IMR-90 (cell line): ENCODE data around the gene RHOC. TPM values are rescaled to one million over a fixed set of nuclear protein-coding genes. Genes with fewer than 3 reads are reported as not detected.

ENCODE experiments used
- ATAC-seq: fragments of 200-7000 bp; cut with Tn5 transposase; 2 replicates; pipeline ENCODE4 v1.9.1; 2020; ENCODE audit warnings: low read depth, mild to moderate bottlenecking, moderate library complexity
- BruUV-seq: library from RNA; stranded (reverse); fragments of 400-500 nt; replicated peaks from 2 replicates; lab custom pipeline; 2021; lab: Mats Ljungman, UMichigan
- CTCF ChIA-PET: fragments of 300-600 bp; formaldehyde crosslinking; extraction: SDS; loops from one replicate; lab custom pipeline; 2021; ENCODE audit warnings: antibody characterized with exemption; lab: Yijun Ruan, JAX
- POLR2A ChIA-PET: fragments of 300-600 bp; sonication (Branson Sonifier 250); formaldehyde crosslinking; loops from one replicate; lab custom pipeline; 2022; ENCODE audit warnings: antibody characterized with exemption; ENCODE audit not compliant: unreplicated experiment; lab: Charles Lee
- DNase-seq: peaks from one replicate; pipeline ENCODE4 v3.0.0; 2013
- H2AFZ ChIP-seq: replicated peaks from 2 replicates; pipeline ENCODE3; 2013; ENCODE audit warnings: low read length, mild to moderate bottlenecking; ENCODE audit not compliant: poor library complexity
- H2AK5ac ChIP-seq: 2 replicates; pipeline ENCODE4 v1.6.1; 2013; ENCODE audit warnings: low read depth, low read length, inconsistent platforms
- H2AK9ac ChIP-seq: replicated peaks from 2 replicates; pipeline ENCODE3; 2013; ENCODE audit warnings: mild to moderate bottlenecking, low read depth, low read length, moderate library complexity; ENCODE audit not compliant: poor library complexity
- H2BK120ac ChIP-seq: 2 replicates; pipeline ENCODE4 v1.6.1; 2013; ENCODE audit warnings: low read depth, low read length, inconsistent platforms
- H2BK15ac ChIP-seq: 3 replicates; pipeline ENCODE4 v1.6.1; 2013; ENCODE audit warnings: low read depth, low read length, inconsistent platforms
- H2BK20ac ChIP-seq: 2 replicates; pipeline ENCODE4 v1.6.1; 2013; ENCODE audit warnings: low read depth, mild to moderate bottlenecking, inconsistent platforms, low read length, moderate library complexity
- H2BK5ac ChIP-seq: 2 replicates; pipeline ENCODE4 v1.6.1; 2013; ENCODE audit warnings: mild to moderate bottlenecking, low read depth, low read length, inconsistent platforms; ENCODE audit not compliant: poor library complexity, severe bottlenecking
- H3K14ac ChIP-seq: replicated peaks from 2 replicates; pipeline ENCODE4 v1.6.1; 2013; ENCODE audit warnings: low read depth, low read length, inconsistent platforms
- H3K18ac ChIP-seq: 2 replicates; pipeline ENCODE4 v1.6.1; 2013; ENCODE audit warnings: low read depth, low read length, control low read depth
- H3K23ac ChIP-seq: 2 replicates; pipeline ENCODE4 v1.6.1; 2013; ENCODE audit warnings: low read depth, low read length, inconsistent platforms
- H3K27ac ChIP-seq: 2 replicates; pipeline ENCODE4 v1.5.1; 2013; ENCODE audit warnings: mild to moderate bottlenecking, control low read depth, low read length; ENCODE audit not compliant: insufficient read depth
- H3K27me3 ChIP-seq: 2 replicates; pipeline ENCODE4 v1.6.1; 2013; ENCODE audit warnings: low read length; ENCODE audit not compliant: control insufficient read depth, insufficient read depth
- H3K36me3 ChIP-seq: 2 replicates; pipeline ENCODE4 v1.6.1; 2013; ENCODE audit warnings: low read length, mixed read lengths; ENCODE audit not compliant: control insufficient read depth, insufficient read depth
- H3K4ac ChIP-seq: 2 replicates; pipeline ENCODE4 v1.6.1; 2013; ENCODE audit warnings: low read depth, low read length, inconsistent platforms
- H3K4me1 ChIP-seq: 2 replicates; pipeline ENCODE4 v1.6.1; 2013; ENCODE audit warnings: low read length, mixed read lengths; ENCODE audit not compliant: control insufficient read depth, insufficient read depth
- H3K4me2 ChIP-seq: 2 replicates; pipeline ENCODE4 v1.6.1; 2013; ENCODE audit warnings: low read depth, mild to moderate bottlenecking, control low read depth, low read length, moderate library complexity
- H3K4me3 ChIP-seq: 2 replicates; pipeline ENCODE4 v1.5.1; 2013; ENCODE audit warnings: low read depth, mild to moderate bottlenecking, control low read depth, low read length, moderate library complexity; ENCODE audit not compliant: insufficient read depth
- H3K56ac ChIP-seq: 2 replicates; pipeline ENCODE4 v1.6.1; 2013; ENCODE audit warnings: low read length, inconsistent platforms; ENCODE audit not compliant: insufficient read depth; ENCODE audit errors: extremely low read depth
- H3K79me1 ChIP-seq, 2 experiments: 2 replicates each; pipeline ENCODE4 v1.6.1; 2013; ENCODE audit warnings: low read length in 2 of 2, inconsistent platforms in 1 of 2, low read depth in 1 of 2
- H3K9ac ChIP-seq: 2 replicates; pipeline ENCODE4 v1.6.1; 2013; ENCODE audit warnings: low read depth, low read length, control low read depth
- H3K9me1 ChIP-seq: 2 replicates; pipeline ENCODE4 v1.6.1; 2013; ENCODE audit warnings: low read length, inconsistent platforms; ENCODE audit not compliant: insufficient read depth
- H3K9me3 ChIP-seq: 2 replicates; pipeline ENCODE4 v1.6.1; 2013; ENCODE audit warnings: low read length; ENCODE audit not compliant: control insufficient read depth, insufficient read depth
- H4K20me1 ChIP-seq: 2 replicates; pipeline ENCODE4 v1.6.1; 2013; ENCODE audit warnings: low read length, inconsistent platforms; ENCODE audit not compliant: insufficient read depth
- H4K5ac ChIP-seq: 2 replicates; pipeline ENCODE4 v1.6.1; 2013; ENCODE audit warnings: mild to moderate bottlenecking, low read depth, low read length, control low read depth
- H4K8ac ChIP-seq, 2 experiments: 2 replicates each; pipeline ENCODE4 v1.6.1; 2013; ENCODE audit warnings: low read depth in 2 of 2, low read length in 2 of 2, control low read depth in 1 of 2, inconsistent platforms in 1 of 2
- H4K91ac ChIP-seq: 2 replicates; pipeline ENCODE4 v1.6.1; 2013; ENCODE audit warnings: low read depth, low read length, inconsistent platforms; ENCODE audit not compliant: insufficient read depth
- CEBPB ChIP-seq: IDR thresholded peaks from 2 replicates; pipeline ENCODE4 v1.6.1; 2012; ENCODE audit warnings: low read depth, low read length, improper control_type of control experiment
- CHD1 ChIP-seq: IDR thresholded peaks from 2 replicates; pipeline ENCODE4 v1.6.1; 2012; ENCODE audit warnings: low read depth, low read length, improper control_type of control experiment
- MAFK ChIP-seq: IDR thresholded peaks from 2 replicates; pipeline ENCODE4 v1.6.1; 2012; ENCODE audit warnings: low read depth, low read length, improper control_type of control experiment
- NFE2L2 ChIP-seq: fragments of 150-350 bp; IDR thresholded peaks from 2 replicates; pipeline ENCODE4 v1.6.1; 2016; ENCODE audit warnings: low read depth, mild to moderate bottlenecking, low read length
- RCOR1 ChIP-seq: IDR thresholded peaks from 2 replicates; pipeline ENCODE4 v1.6.1; 2012; ENCODE audit warnings: mild to moderate bottlenecking, low read length, improper control_type of control experiment; ENCODE audit not compliant: insufficient replicate concordance
- RFX5 ChIP-seq: IDR thresholded peaks from 2 replicates; pipeline ENCODE4 v1.8.0; 2012; ENCODE audit warnings: low read depth, mild to moderate bottlenecking, low read length, moderate library complexity
- WGBS, 2 experiments: methylation state at CpG; one replicate each; pipeline versions ENCODE4 v1.1.5 to v1.1.7; 2013; ENCODE audit warnings: missing lambda C conversion rate in 2 of 2; ENCODE audit not compliant: insufficient read length in 1 of 2; ENCODE audit errors: extremely low coverage in 2 of 2; 5-methylcytosine and 5-hydroxymethylcytosine counted together
- dilution Hi-C: fragments of 300-500 bp; cut with HindIII; formaldehyde crosslinking; loops from one replicate; pipeline ENCODE4 v1.14.3; 2018; ENCODE audit warnings: low sequenced_read_pairs; ENCODE audit not compliant: unreplicated experiment
- in situ Hi-C: fragments of 300-500 bp; cut with MboI; formaldehyde crosslinking; loops from 3 replicates; pipeline ENCODE4 v1.14.3; 2019; ENCODE audit warnings: low sequenced_read_pairs, inconsistent platforms, mixed read lengths
- intact Hi-C: fragments of 100-400 bp; cut with micrococcal nuclease; formaldehyde crosslinking; loops from 2 replicates; pipeline ENCODE4 v1.10.0; 2022
- polyA plus RNA-seq, 3 experiments: library from polyadenylated mRNA; depleted of rRNA; stranded (reverse); fragments of >200 nt; gene quantifications; 2 replicates each; pipeline ENCODE4 v1.2.3, GENCODE V29; 2012; ENCODE audit warnings: low replicate concordance in 1 of 3
- total RNA-seq: library from RNA; depleted of rRNA; stranded (reverse); fragments of >200 nt; gene quantifications from 2 replicates; pipeline ENCODE4 v1.2.3, GENCODE V29; 2012
- TF ChIP-seq, protein P1 (sequence below): fragments of 150-350 bp; IDR thresholded peaks from 2 replicates; pipeline ENCODE4 v1.6.1; 2017; ENCODE audit warnings: mild to moderate bottlenecking, antibody characterized with exemption, low read length, low read depth
- TF ChIP-seq, protein P2 (sequence below): fragments of 150-350 bp; IDR thresholded peaks from 2 replicates; pipeline ENCODE4 v1.6.1; 2016; ENCODE audit warnings: low read depth, mild to moderate bottlenecking, low read length, moderate library complexity, borderline replicate concordance

The RHOC gene
- total and polyA plus RNA-seq, 2 of the 4 experiments (the other 2 are of a cell fraction): 764 to 839 TPM

DNA sequence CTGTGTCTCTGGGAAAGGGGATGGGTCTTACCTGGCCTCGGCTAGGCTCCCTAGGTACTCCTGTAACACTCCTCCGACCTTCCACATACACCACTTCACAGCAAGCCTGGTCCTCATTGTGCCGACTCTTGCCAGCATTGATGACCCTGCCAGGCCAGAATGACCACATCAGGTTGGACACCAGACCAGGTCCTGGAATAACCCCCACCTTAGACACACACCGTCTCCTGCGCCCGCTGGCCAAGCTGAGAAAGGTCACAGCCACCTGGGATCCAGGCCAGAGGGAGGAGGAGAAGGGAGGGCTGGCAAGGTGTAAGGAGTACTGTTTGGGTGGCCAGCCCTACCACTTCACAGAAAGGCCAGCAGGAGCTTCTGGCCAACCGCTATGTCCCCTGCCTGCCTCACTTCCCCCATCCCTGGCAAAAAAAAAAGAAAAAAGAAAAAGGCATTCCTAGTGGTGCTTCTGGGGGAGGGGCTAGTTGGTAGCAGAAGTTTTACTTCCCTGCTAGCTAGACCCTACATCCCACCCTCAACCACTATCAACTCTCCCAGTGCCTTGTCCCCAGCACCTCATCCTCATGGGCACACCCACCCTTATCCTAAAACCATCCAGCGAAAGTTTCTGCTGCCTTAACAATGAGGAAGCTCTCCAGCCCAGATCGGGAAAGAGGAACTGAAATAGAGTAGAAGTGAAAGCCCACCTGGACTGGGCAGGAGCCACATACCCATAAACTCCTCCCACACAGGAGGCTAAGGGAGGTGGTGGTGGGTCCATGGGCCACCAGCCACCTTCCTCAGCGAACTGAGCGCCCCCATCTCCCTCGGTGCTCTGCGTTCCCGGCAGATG is 6.8 kb upstream of the RHOC start:
- Histone ChIP-seq H4K8ac (no peak overlapping the region), H3K36me3 (no peaks in the 10 kb centered on the region), H4K5ac (no peak overlapping the region), H2AK9ac (peak overlapping the region; percentile 47), H3K56ac (no peak overlapping the region), H3K4me1 (no peaks in the 10 kb centered on the region), H4K91ac (no peak overlapping the region), H4K20me1 (no peaks in the 10 kb centered on the region), H3K9me1 (peaks cover 3% of the 10 kb centered on the region; the same call in 1 of the 2 replicates), H2BK120ac (no peak overlapping the region), H3K4ac (no peak overlapping the region), H3K27me3 (peaks cover 4% of the 10 kb centered on the region; the same call in 1 of the 2 replicates), H3K14ac (no peak overlapping the region), H3K9ac (no peak overlapping the region), H3K23ac (no peak overlapping the region; the same call in 1 of the 2 replicates), H3K79me1 (no peaks in the 10 kb centered on the region), H2BK15ac (no peak overlapping the region), H2BK5ac (no peak overlapping the region), H3K9me3 (no peaks in the 10 kb centered on the region), H3K4me3 (peak overlapping the region; percentile 68; the same call in 1 of the 2 replicates), H3K18ac (no peak overlapping the region), H2AFZ (peak overlapping the region; percentile 93), H3K4me2 (peak overlapping the region; percentile 92), H3K27ac (no peak overlapping the region), H2AK5ac (peak overlapping the region; percentile 56; the same call in 1 of the 2 replicates), H2BK20ac (no peak overlapping the region)
- TF ChIP-seq CHD1 (no peak), NFE2L2 (no peak), MAFK (no peak), CEBPB (no peak), RCOR1 (no peak), RFX5 (no peak)
- TF ChIP-seq, protein P1, sequence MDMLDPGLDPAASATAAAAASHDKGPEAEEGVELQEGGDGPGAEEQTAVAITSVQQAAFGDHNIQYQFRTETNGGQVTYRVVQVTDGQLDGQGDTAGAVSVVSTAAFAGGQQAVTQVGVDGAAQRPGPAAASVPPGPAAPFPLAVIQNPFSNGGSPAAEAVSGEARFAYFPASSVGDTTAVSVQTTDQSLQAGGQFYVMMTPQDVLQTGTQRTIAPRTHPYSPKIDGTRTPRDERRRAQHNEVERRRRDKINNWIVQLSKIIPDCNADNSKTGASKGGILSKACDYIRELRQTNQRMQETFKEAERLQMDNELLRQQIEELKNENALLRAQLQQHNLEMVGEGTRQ: no peak
- TF ChIP-seq, protein P2, sequence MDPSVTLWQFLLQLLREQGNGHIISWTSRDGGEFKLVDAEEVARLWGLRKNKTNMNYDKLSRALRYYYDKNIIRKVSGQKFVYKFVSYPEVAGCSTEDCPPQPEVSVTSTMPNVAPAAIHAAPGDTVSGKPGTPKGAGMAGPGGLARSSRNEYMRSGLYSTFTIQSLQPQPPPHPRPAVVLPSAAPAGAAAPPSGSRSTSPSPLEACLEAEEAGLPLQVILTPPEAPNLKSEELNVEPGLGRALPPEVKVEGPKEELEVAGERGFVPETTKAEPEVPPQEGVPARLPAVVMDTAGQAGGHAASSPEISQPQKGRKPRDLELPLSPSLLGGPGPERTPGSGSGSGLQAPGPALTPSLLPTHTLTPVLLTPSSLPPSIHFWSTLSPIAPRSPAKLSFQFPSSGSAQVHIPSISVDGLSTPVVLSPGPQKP: no peak
- POLR2A ChIA-PET: no interaction called here
- DNase-seq: no peak
- intact Hi-C loops (loop anchor here (10.0 kb wide), 1 partner anchor 241 kb away; the partner anchor contains the start of gene SLC16A1), in situ Hi-C loops (loop anchor here (10.0 to 25.0 kb wide), 2 partner anchors 241 to 974 kb away; partner anchors contain the start of gene SLC16A1), dilution Hi-C loops (no loop called here)
- BruUV-seq: no TSS peak
- WGBS, 2 experiments: 80% methylated on average over 1 of the region's 14 CpGs; no CpG with 5 or more reads in 1 of the 2 experiments
- CTCF ChIA-PET: interaction anchor here (0.6 to 4.7 kb wide), 2 partner anchors 90 to 1216 kb away, joined by 5 to 32 read pairs; no protein-coding TSS in a partner anchor
- no peak for ATAC-seq
